ENCODE data around the gene PRKCD.
A peak's percentile ranks its signal among the peaks of the same experiment; 100 is the strongest.

PRKCD gene

GRCh38 chr3:53195602-53196574, 34.9 kb downstream of the PRKCD start:
- POLR2A ChIA-PET, result no interaction called here
- no peak overlapping the region for H3K4me3 ChIP-seq (ENCODE audit: low read depth, low read length)
- CTCF ChIA-PET, result interaction anchor here (0.7 to 8.8 kb wide), 50 partner anchors 8 to 347 kb away, joined by 3 to 245 read pairs (median 4); partner anchors contain the start of genes DCP1A and PRKCD
- no peak for DNase-seq (ENCODE audit: low read depth, low spot score)
- TF ChIP-seq CTCF (IDR thresholded peaks at IDR 0.05; ENCODE audit: insufficient read depth, low read length, missing control alignments), result peak; percentile 99

GRCh38 chr3:53196575-53197407, 35.8 kb downstream of the PRKCD start:
- TF ChIP-seq CTCF (IDR thresholded peaks at IDR 0.05; ENCODE audit: insufficient read depth, low read length, missing control alignments), result peak; percentile 5
- ChIA-PET CTCF (interaction anchor here (0.7 to 8.8 kb wide), 47 partner anchors 8 to 348 kb away, joined by 3 to 245 read pairs (median 4); partner anchors contain the start of genes DCP1A and PRKCD), POLR2A (no interaction called here)
- no peak overlapping the region for H3K4me3 ChIP-seq (ENCODE audit: low read depth, low read length)
- no peak for DNase-seq (ENCODE audit: low read depth, low spot score)

- POLR2A ChIA-PET, result no interaction called here
- H3K4me3 ChIP-seq (ENCODE audit: low read depth, low read length), result no peak overlapping the region
- TF ChIP-seq CTCF (IDR thresholded peaks at IDR 0.05; ENCODE audit: insufficient read depth, low read length, missing control alignments), result peak; percentile 30
- CTCF ChIA-PET, result interaction anchor here (1.2 to 8.8 kb wide), 7 partner anchors 9 to 88 kb away, joined by 3 to 245 read pairs (median 5); no protein-coding TSS in a partner anchor
- no peak for DNase-seq (ENCODE audit: low read depth, low spot score)
Measured at GRCh38 chr3:53198256-53198977, 37.4 kb downstream of the PRKCD start.

DNA sequence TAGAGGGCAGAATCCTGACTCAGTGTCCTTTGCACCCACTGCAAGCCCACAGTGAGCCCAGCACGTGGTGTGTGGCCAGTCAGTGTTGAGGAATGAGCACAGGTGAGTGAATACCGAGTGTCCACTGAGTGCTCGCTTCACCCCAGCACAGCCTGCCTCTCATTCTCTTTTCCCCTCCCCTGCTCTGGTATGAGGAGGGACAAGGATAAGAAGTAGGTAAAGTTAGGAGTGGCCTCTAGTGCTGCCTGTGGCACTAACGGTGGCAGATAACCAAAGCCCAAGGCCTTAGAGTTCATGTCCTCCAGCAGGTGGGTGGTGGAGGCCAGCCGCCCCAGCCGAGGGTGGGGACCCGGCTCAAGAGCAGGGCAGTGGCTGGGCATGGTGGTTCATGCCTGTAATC, 38.0 kb downstream of the PRKCD start:
- ChIA-PET POLR2A (no interaction called here), CTCF (interaction anchor here (0.7 to 8.8 kb wide), 8 partner anchors 9 to 88 kb away, joined by 3 to 245 read pairs (median 7); no protein-coding TSS in a partner anchor)
- DNase-seq (ENCODE audit: low read depth, low spot score), result no peak
- TF ChIP-seq CTCF (IDR thresholded peaks at IDR 0.05; ENCODE audit: insufficient read depth, low read length, missing control alignments), result no peak
- H3K4me3 ChIP-seq (ENCODE audit: low read depth, low read length), result no peak overlapping the region

- POLR2A ChIA-PET, result no interaction called here
- H3K4me3 ChIP-seq (ENCODE audit: low read depth, low read length), result no peak overlapping the region
- CTCF ChIA-PET, result interaction anchor here (0.7 to 8.8 kb wide), 9 partner anchors 21 to 511 kb away, joined by 3 to 245 read pairs (median 5); no protein-coding TSS in a partner anchor
- no peak for TF ChIP-seq CTCF (IDR thresholded peaks at IDR 0.05; ENCODE audit: insufficient read depth, low read length, missing control alignments)
- DNase-seq (ENCODE audit: low read depth, low spot score), result no peak
Measured at GRCh38 chr3:53199834-53200233, 38.8 kb downstream of the PRKCD start.
